Measurements from ENCODE around the gene LYPD4. TPM values are rescaled to one million over a fixed set of nuclear protein-coding genes. Genes with fewer than 3 reads are reported as not detected.

Gene LYPD4, protein sequence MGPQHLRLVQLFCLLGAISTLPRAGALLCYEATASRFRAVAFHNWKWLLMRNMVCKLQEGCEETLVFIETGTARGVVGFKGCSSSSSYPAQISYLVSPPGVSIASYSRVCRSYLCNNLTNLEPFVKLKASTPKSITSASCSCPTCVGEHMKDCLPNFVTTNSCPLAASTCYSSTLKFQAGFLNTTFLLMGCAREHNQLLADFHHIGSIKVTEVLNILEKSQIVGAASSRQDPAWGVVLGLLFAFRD
- total RNA-seq (not detected), polyA plus RNA-seq (not detected), total RNA-seq (not detected)

- CTCF ChIA-PET: no interaction called here
- H3K4me3 Mint-ChIP-seq: no peak within 1 kb of the TSS
Observed at GRCh38 chr19:41844601-41845000, at the start of gene LYPD4. LYPD4 (minus strand) TSS chr19:41844683; CDS start chr19:41839285, 5,398 bp downstream.

DNA sequence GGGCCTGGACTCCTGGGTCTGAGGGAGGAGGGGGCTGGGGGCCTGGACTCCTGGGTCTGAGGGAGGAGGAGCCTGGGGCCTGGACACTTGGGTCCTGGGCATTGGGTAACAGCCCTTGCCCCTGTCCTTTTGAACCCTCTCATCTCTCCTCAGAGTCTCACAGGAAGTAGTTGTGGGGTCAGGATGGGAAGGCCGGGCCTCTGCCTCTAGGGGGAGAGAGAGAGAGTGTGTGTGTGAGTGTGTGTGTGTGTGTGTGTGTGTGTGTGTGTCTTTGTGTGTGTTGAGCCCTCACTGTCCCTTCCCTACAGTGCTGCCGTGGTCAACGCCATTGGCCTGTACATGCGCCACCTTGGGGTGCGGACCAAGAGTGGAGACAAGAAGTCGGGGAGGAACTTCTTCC is 49.4 kb upstream of the LYPD4 start:
- H3K27ac ChIP-seq (ENCODE audit: low read depth, low read length): peak overlapping the region; percentile 67
- Mint-ChIP-seq H3K27me3 (no peaks in the 10 kb centered on the region), H3K9me3 (no peaks in the 10 kb centered on the region), H3K4me3 (peak overlapping the region in 9 of 10 donors; percentile 18 to 77 (median 66)), H3K27ac (peak overlapping the region; percentile 78 to 97 (median 89)), H3K36me3 (peaks cover 3 to 37% (median 27%) of the 10 kb centered on the region in 5 donors), H3K4me1 (peaks cover 39 to 85% (median 58%) of the 10 kb centered on the region in 7 donors)
- POLR2A ChIA-PET: no interaction called here
- intact Hi-C loops (cut with micrococcal nuclease): no loop called here
- no peaks in the 10 kb centered on the region for H3K27me3 ChIP-seq (ENCODE audit: control insufficient read depth in 2 of 2, insufficient read depth in 2 of 2, low read length in 2 of 2)
- H3K9me3 ChIP-seq (ENCODE audit: control insufficient read depth in 2 of 3, low read length in 3 of 3): no peaks in the 10 kb centered on the region
- CTCF ChIA-PET: no interaction called here
- ATAC-seq (peak; percentile 47), DNase-seq (peak in 2 of 9 donors; percentile 25 to 31)
- H3K4me1 ChIP-seq (ENCODE audit: control insufficient read depth in 2 of 2, insufficient read depth in 2 of 2, low read length in 2 of 2): peaks cover 60 to 78% of the 10 kb centered on the region in 2 donors
- peaks cover 34 to 89% (median 47%) of the 10 kb centered on the region in 3 experiments for H3K36me3 ChIP-seq (ENCODE audit: control insufficient read depth in 2 of 3, insufficient read depth in 3 of 3, low read length in 3 of 3)
- no peak overlapping the region for H3K4me3 ChIP-seq (ENCODE audit: low read length)

More at GRCh38 chr19:41844601-41845000, at the start of gene LYPD4:
- DNase-seq (no peak), ATAC-seq (no peak)
- no peaks in the 10 kb centered on the region for H3K36me3 ChIP-seq (ENCODE audit: control insufficient read depth in 2 of 3, insufficient read depth in 3 of 3, low read length in 3 of 3)
- no peak within 1 kb of the TSS for H3K4me3 ChIP-seq (ENCODE audit: low read length)
- no peaks in the 10 kb centered on the region for H3K27me3 ChIP-seq (ENCODE audit: control insufficient read depth in 2 of 2, insufficient read depth in 2 of 2, low read length in 2 of 2)
- intact Hi-C loops (cut with micrococcal nuclease): no loop called here
- POLR2A ChIA-PET: no interaction called here
- Mint-ChIP-seq H3K9me3 (peaks cover 0 to 8% (median 0%) of the 10 kb centered on the region in 11 donors), H3K27me3 (peaks cover 0 to 18% (median 0%) of the 10 kb centered on the region in 5 donors), H3K27ac (peak within 1 kb of the TSS in 1 of 9 donors; percentile 71), H3K4me1 (peaks cover 0 to 5% (median 0%) of the 10 kb centered on the region in 7 donors), H3K36me3 (peaks cover 0 to 3% (median 0%) of the 10 kb centered on the region in 5 donors)
- H3K27ac ChIP-seq (ENCODE audit: low read depth, low read length): no peak within 1 kb of the TSS
- H3K9me3 ChIP-seq (ENCODE audit: control insufficient read depth in 2 of 3, low read length in 3 of 3): no peaks in the 10 kb centered on the region
- H3K4me1 ChIP-seq (ENCODE audit: control insufficient read depth in 2 of 2, insufficient read depth in 2 of 2, low read length in 2 of 2): no peaks in the 10 kb centered on the region

DNA sequence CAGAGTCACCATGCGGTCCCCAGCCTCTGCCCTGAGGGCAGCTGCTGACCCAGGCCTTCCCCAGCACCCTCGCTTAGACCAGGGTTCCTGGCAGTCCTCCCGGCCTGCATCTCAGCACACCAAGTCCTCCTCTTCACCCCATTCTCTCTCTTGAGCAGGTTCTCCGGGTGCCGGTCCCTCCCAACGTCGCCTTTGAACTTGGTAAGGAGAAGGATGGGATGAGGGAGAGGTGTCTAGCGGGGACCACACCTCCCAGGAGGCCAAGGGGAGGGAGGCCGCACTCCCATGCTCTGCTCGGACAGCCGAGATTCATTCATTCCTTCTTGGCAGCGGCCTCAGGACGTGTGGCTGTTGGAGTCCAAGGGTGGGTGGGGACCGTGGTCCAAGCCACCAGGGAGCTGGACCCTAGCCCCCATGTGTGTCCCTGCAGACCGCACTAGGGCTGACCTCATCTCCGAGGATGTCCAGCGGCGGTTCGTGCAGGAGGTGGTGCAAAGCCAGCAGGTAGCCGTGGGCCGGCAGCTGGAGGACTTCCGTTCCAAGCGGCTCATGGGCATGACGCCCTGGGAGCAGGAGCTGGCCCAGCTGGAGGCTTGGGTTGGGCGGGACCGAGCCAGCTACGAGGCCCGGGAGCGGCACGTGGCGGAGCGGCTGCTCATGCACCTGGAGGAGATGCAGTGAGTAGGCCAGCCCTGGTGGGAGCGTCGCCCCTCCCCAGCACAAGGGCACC is 47.9 kb upstream of the LYPD4 start:
- Mint-ChIP-seq H3K27me3 (no peaks in the 10 kb centered on the region), H3K36me3 (peaks cover 8 to 34% (median 24%) of the 10 kb centered on the region in 5 donors), H3K4me1 (peaks cover 37 to 81% (median 53%) of the 10 kb centered on the region in 7 donors), H3K27ac (peak overlapping the region in 8 of 9 donors; percentile 16 to 99 (median 91)), H3K4me3 (peak overlapping the region in 3 of 10 donors; percentile 51 to 85 (median 73)), H3K9me3 (no peaks in the 10 kb centered on the region)
- Histone ChIP-seq H3K27me3 (ENCODE audit: control insufficient read depth in 2 of 2, insufficient read depth in 2 of 2, low read length in 2 of 2) (no peaks in the 10 kb centered on the region), H3K4me3 (ENCODE audit: low read length) (no peak overlapping the region), H3K27ac (ENCODE audit: low read depth, low read length) (peak overlapping the region; percentile 62), H3K36me3 (ENCODE audit: control insufficient read depth in 2 of 3, insufficient read depth in 3 of 3, low read length in 3 of 3) (peaks cover 30 to 73% (median 47%) of the 10 kb centered on the region in 3 experiments), H3K9me3 (ENCODE audit: control insufficient read depth in 2 of 3, low read length in 3 of 3) (no peaks in the 10 kb centered on the region), H3K4me1 (ENCODE audit: control insufficient read depth in 2 of 2, insufficient read depth in 2 of 2, low read length in 2 of 2) (peaks cover 69 to 77% of the 10 kb centered on the region in 2 donors)
- no peak for ATAC-seq
- ChIA-PET CTCF (interaction anchor here (1.2 to 9.0 kb wide), 2 partner anchors 19 to 33 kb away, joined by 4 to 151 read pairs; partner anchors contain the start of gene CD79A), POLR2A (interaction anchor here (1.0 to 13.3 kb wide), 8 partner anchors 8 to 66 kb away, joined by 3 to 565 read pairs (median 94); partner anchors contain the start of genes CD79A, ERFL and RPS19)
- no peak for DNase-seq
- intact Hi-C loops (cut with micrococcal nuclease): no loop called here

GRCh38 chr19:41890936-41891335 is 46.5 kb upstream of the LYPD4 start:
- no peak for DNase-seq
- H3K27me3 ChIP-seq (ENCODE audit: control insufficient read depth in 2 of 2, insufficient read depth in 2 of 2, low read length in 2 of 2): no peaks in the 10 kb centered on the region
- no peak overlapping the region for H3K4me3 ChIP-seq (ENCODE audit: low read length)
- peaks cover 69 to 73% of the 10 kb centered on the region in 2 donors for H3K4me1 ChIP-seq (ENCODE audit: control insufficient read depth in 2 of 2, insufficient read depth in 2 of 2, low read length in 2 of 2)
- intact Hi-C loops (cut with micrococcal nuclease): no loop called here
- POLR2A ChIA-PET: interaction anchor here (0.8 to 13.3 kb wide), 7 partner anchors 10 to 68 kb away, joined by 3 to 565 read pairs (median 106); partner anchors contain the start of genes CD79A, ERFL, RABAC1 and RPS19
- H3K9me3 Mint-ChIP-seq: no peaks in the 10 kb centered on the region
- H3K36me3 ChIP-seq (ENCODE audit: control insufficient read depth in 2 of 3, insufficient read depth in 3 of 3, low read length in 3 of 3): peaks cover 27 to 68% (median 36%) of the 10 kb centered on the region in 3 experiments
- ATAC-seq: no peak
- H3K27ac Mint-ChIP-seq: peak overlapping the region in 7 of 9 donors; percentile 77 to 99 (median 91)
- H3K27ac ChIP-seq (ENCODE audit: low read depth, low read length): peak overlapping the region; percentile 62
- H3K27me3 Mint-ChIP-seq: no peaks in the 10 kb centered on the region
- peak overlapping the region in 4 of 10 donors; percentile 19 to 100 (median 95) for H3K4me3 Mint-ChIP-seq
- peaks cover 43 to 76% (median 56%) of the 10 kb centered on the region in 7 donors for H3K4me1 Mint-ChIP-seq
- peaks cover 13 to 44% (median 37%) of the 10 kb centered on the region in 5 donors for H3K36me3 Mint-ChIP-seq
- no peaks in the 10 kb centered on the region for H3K9me3 ChIP-seq (ENCODE audit: control insufficient read depth in 2 of 3, low read length in 3 of 3)
- CTCF ChIA-PET: interaction anchor here (0.6 to 9.0 kb wide), 6 partner anchors 12 to 331 kb away, joined by 3 to 151 read pairs (median 3); partner anchors contain the start of genes CD79A and RPS19

DNA sequence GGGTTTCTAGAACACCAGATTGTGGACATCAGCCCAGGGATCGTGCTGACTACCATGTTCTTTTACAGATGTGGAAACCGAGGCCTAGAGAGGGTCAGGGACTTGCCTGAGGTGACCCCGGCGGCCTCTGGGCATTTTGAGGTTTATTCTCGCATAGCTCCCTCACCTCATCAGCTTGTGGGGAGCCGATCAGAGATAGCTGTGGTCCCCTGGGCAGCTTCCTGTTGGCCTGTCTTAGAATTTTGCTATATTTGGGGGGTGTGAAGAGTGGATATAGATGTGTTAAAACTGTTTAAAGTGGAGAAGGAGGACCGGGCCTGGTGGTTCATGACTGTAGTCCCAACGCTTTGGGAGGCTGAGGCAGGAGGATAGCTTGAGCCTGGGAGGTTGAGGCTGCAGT is 45.4 kb upstream of the LYPD4 start:
- CTCF ChIA-PET: interaction anchor here (0.9 to 9.0 kb wide), 2 partner anchors 16 to 42 kb away, joined by 3 to 151 read pairs; partner anchors contain the start of gene CD79A
- H3K9me3 ChIP-seq (ENCODE audit: control insufficient read depth in 2 of 3, low read length in 3 of 3): no peaks in the 10 kb centered on the region
- H3K9me3 Mint-ChIP-seq: no peaks in the 10 kb centered on the region
- H3K27me3 ChIP-seq (ENCODE audit: control insufficient read depth in 2 of 2, insufficient read depth in 2 of 2, low read length in 2 of 2): no peaks in the 10 kb centered on the region
- no peak for ATAC-seq
- POLR2A ChIA-PET: interaction anchor here (0.6 to 13.3 kb wide), 8 partner anchors 9 to 69 kb away, joined by 3 to 565 read pairs (median 94); partner anchors contain the start of genes CD79A, ERFL, RABAC1 and RPS19
- H3K27ac Mint-ChIP-seq: peak overlapping the region; percentile 87 to 99 (median 98)
- peaks cover 58 to 67% of the 10 kb centered on the region in 2 donors for H3K4me1 ChIP-seq (ENCODE audit: control insufficient read depth in 2 of 2, insufficient read depth in 2 of 2, low read length in 2 of 2)
- H3K4me3 ChIP-seq (ENCODE audit: low read length): no peak overlapping the region
- H3K36me3 Mint-ChIP-seq: peaks cover 10 to 44% (median 33%) of the 10 kb centered on the region in 5 donors
- intact Hi-C loops (cut with micrococcal nuclease): loop anchor here (10.0 kb wide), 5 partner anchors 185 to 395 kb away; partner anchors contain the start of genes GRIK5 (in 2 of the 2), ZNF574 (in 2 of the 2), DEDD2 (in 1 of the 2) and GSK3A (in 1 of the 2)
- peak overlapping the region; percentile 84 for H3K27ac ChIP-seq (ENCODE audit: low read depth, low read length)
- peaks cover 43 to 69% (median 58%) of the 10 kb centered on the region in 7 donors for H3K4me1 Mint-ChIP-seq
- peak overlapping the region; percentile 11 to 100 (median 98) for H3K4me3 Mint-ChIP-seq
- no peaks in the 10 kb centered on the region for H3K27me3 Mint-ChIP-seq
- H3K36me3 ChIP-seq (ENCODE audit: control insufficient read depth in 2 of 3, insufficient read depth in 3 of 3, low read length in 3 of 3): peaks cover 20 to 57% (median 28%) of the 10 kb centered on the region in 3 experiments
- no peak for DNase-seq

Data from naive thymus-derived CD4-positive, alpha-beta T cell (primary cell).